HepG2 (cell line): ENCODE results near the gene VAV2. TPM values are rescaled to one million over a fixed set of nuclear protein-coding genes. Genes with fewer than 3 reads are reported as not detected.

Experiments used
- ATAC-seq: fragments of 200-7000 bp; cut with Tn5 transposase; 3 replicates; pipeline ENCODE4 v1.9.1; 2020; ENCODE audit warnings: mild to moderate bottlenecking, moderate library complexity
- BruUV-seq: library from RNA; stranded (reverse); fragments of 400-500 nt; replicated peaks from 2 replicates; lab custom pipeline; 2021; lab: Mats Ljungman, UMichigan
- CTCF ChIA-PET: fragments of 300-600 bp; formaldehyde crosslinking; extraction: SDS; loops from one replicate; lab custom pipeline; 2021; ENCODE audit warnings: low total read pairs, inconsistent platforms, low intra/inter-chr PET ratio; lab: Yijun Ruan, JAX
- POLR2A ChIA-PET: fragments of 350-600 bp; sonication (Branson Sonifier 250); formaldehyde crosslinking; loops from one replicate; lab custom pipeline; 2020; ENCODE audit warnings: antibody characterized with exemption, inconsistent platforms; lab: Yijun Ruan, JAX
- DNase-seq: peaks from one replicate; pipeline ENCODE4 v3.0.0-alpha.2; 2015; ENCODE audit warnings: low spot score
- FAIRE-seq: peaks from 3 replicates; lab custom pipeline; 2011; peaks lifted over from hg19 to GRCh38; lab: Jason Lieb, UNC
- H2AFZ ChIP-seq: one replicate; pipeline ENCODE4 v1.6.1; 2011; ENCODE audit warnings: low read length, inconsistent platforms
- H3K27ac ChIP-seq: fragments of 300-600 bp; 3 replicates; pipeline ENCODE4 v1.8.0; 2011; ENCODE audit warnings: mixed run types, mild to moderate bottlenecking, mixed read lengths, low read length, inconsistent platforms; ENCODE audit not compliant: insufficient read depth; ENCODE audit errors: extremely low read length
- H3K27me3 ChIP-seq, 2 experiments: fragments of 200-600 bp in 1 of 2; 2 replicates in 1 of 2; 3 replicates in 1 of 2; pipeline versions ENCODE4 v1.6.0 to v1.8.0; 2011; ENCODE audit warnings: low read length in 2 of 2, mild to moderate bottlenecking in 2 of 2, moderate library complexity in 2 of 2, inconsistent platforms in 1 of 2; ENCODE audit not compliant: insufficient read depth in 2 of 2, control insufficient read depth in 1 of 2
- H3K36me3 ChIP-seq, 2 experiments: fragments of 200-600 bp in 1 of 2; replicated peaks in 1 of 2; 2 replicates in 1 of 2; 3 replicates in 1 of 2; pipeline versions ENCODE4 v1.5.1 to v1.8.0; 2011; ENCODE audit warnings: low read length in 2 of 2, inconsistent platforms in 1 of 2; ENCODE audit not compliant: insufficient read depth in 2 of 2, control insufficient read depth in 1 of 2
- H3K4me1 ChIP-seq: 2 replicates; pipeline ENCODE4 v1.5.1; 2012; ENCODE audit warnings: low read length, inconsistent platforms; ENCODE audit not compliant: insufficient read depth
- H3K4me2 ChIP-seq: 2 replicates; pipeline ENCODE4 v1.6.0; 2011; ENCODE audit warnings: low read depth, low read length, inconsistent platforms
- H3K4me3 ChIP-seq, 3 experiments: fragments of 200-600 bp in 1 of 3; sonication (generic), shearing (Covaris generic) in 1 of 3; replicated peaks in 1 of 3; 2 replicates each; pipeline ENCODE4 v1.5.1; 2011 to 2016; ENCODE audit warnings: low read length in 3 of 3, inconsistent platforms in 2 of 3, low read depth in 2 of 3, mild to moderate bottlenecking in 2 of 3, control low read depth in 1 of 3, mixed read lengths in 1 of 3; ENCODE audit not compliant: insufficient read depth in 1 of 3
- H3K79me2 ChIP-seq: one replicate; pipeline ENCODE4 v1.6.1; 2011; ENCODE audit warnings: low read length, inconsistent platforms; ENCODE audit not compliant: insufficient read depth
- H3K9ac ChIP-seq: 2 replicates; pipeline ENCODE4 v1.6.0; 2011; ENCODE audit warnings: mild to moderate bottlenecking, low read depth, low read length, inconsistent platforms; ENCODE audit not compliant: insufficient read depth
- H3K9me3 ChIP-seq: 2 replicates; pipeline ENCODE4 v1.5.1; 2012; ENCODE audit warnings: mild to moderate bottlenecking, low read length
- H4K20me1 ChIP-seq: 2 replicates; pipeline ENCODE4 v1.6.0; 2011; ENCODE audit warnings: inconsistent platforms, mild to moderate bottlenecking, low read length, moderate library complexity; ENCODE audit not compliant: insufficient read depth
- BHLHE40 ChIP-seq: IDR thresholded peaks from 2 replicates; pipeline ENCODE4 v1.6.1; 2011; ENCODE audit warnings: low read length, improper control_type of control experiment
- BRF2 ChIP-seq: sonication (generic); formaldehyde crosslinking; IDR thresholded peaks from 2 replicates; pipeline ENCODE4 v1.8.1; 2022; ENCODE audit warnings: mild to moderate bottlenecking, missing genetic modification reagents
- CHCHD3 ChIP-seq: sonication (generic); formaldehyde crosslinking; IDR thresholded peaks from 2 replicates; pipeline ENCODE4 v1.8.0; 2022; ENCODE audit warnings: mild to moderate bottlenecking, missing genetic modification reagents, moderate library complexity
- DR1 ChIP-seq: sonication (generic); formaldehyde crosslinking; IDR thresholded peaks from 2 replicates; pipeline ENCODE4 v1.8.0; 2021; ENCODE audit warnings: mild to moderate bottlenecking, missing genetic modification reagents, inconsistent platforms
- ETS1 ChIP-seq: sonication (generic); formaldehyde crosslinking; IDR thresholded peaks from 2 replicates; pipeline ENCODE4 v1.4.0; 2020; ENCODE audit warnings: missing genetic modification reagents
- FOXA3 ChIP-seq: IDR thresholded peaks from 2 replicates; pipeline ENCODE4 v1.6.1; 2016; ENCODE audit warnings: missing genetic modification reagents, missing compliant biosample characterization
- HOXA9 ChIP-seq: sonication (generic); formaldehyde crosslinking; IDR thresholded peaks from 2 replicates; pipeline ENCODE4 v1.8.1; 2022; ENCODE audit warnings: missing genetic modification reagents, mild to moderate bottlenecking, moderate library complexity, borderline replicate concordance
- HOXD1 ChIP-seq: sonication (generic); formaldehyde crosslinking; IDR thresholded peaks from 2 replicates; pipeline ENCODE4 v1.5.0; 2020; ENCODE audit warnings: missing genetic modification reagents
- MXD3 ChIP-seq: IDR thresholded peaks from 2 replicates; pipeline ENCODE4 v1.6.1; 2016; ENCODE audit warnings: mild to moderate bottlenecking, missing biosample characterization, missing genetic modification reagents
- SOX13 ChIP-seq, 3 experiments: fragments of 450-650 bp in 1 of 3; sonication (generic) in 1 of 3; formaldehyde crosslinking in 1 of 3; IDR thresholded peaks in 2 of 3; conservative IDR thresholded peaks in 1 of 3; 2 replicates each; pipeline versions ENCODE4 v1.5.0 to v1.6.1; 2016 to 2020; ENCODE audit warnings: antibody characterized with exemption in 1 of 3, mild to moderate bottlenecking in 1 of 3, missing compliant biosample characterization in 1 of 3, missing genetic modification reagents in 1 of 3, moderate library complexity in 1 of 3
- TEAD2 ChIP-seq: sonication (generic); formaldehyde crosslinking; IDR thresholded peaks from 2 replicates; pipeline ENCODE4 v1.9.0; 2021; ENCODE audit warnings: missing genetic modification reagents
- ZBTB38 ChIP-seq: sonication (generic); formaldehyde crosslinking; IDR thresholded peaks from 2 replicates; pipeline ENCODE4 v1.5.1; 2020; ENCODE audit warnings: mild to moderate bottlenecking, missing genetic modification reagents
- ZNF10 ChIP-seq: sonication (generic); formaldehyde crosslinking; IDR thresholded peaks from 2 replicates; pipeline ENCODE4 v1.4.0; 2020; ENCODE audit warnings: mild to moderate bottlenecking, low read depth, missing genetic modification reagents, borderline replicate concordance
- ZNF234 ChIP-seq: sonication (generic); formaldehyde crosslinking; conservative IDR thresholded peaks from 2 replicates; pipeline ENCODE4 v1.5.1; 2020; ENCODE audit warnings: mild to moderate bottlenecking, missing genetic modification reagents
- ZNF569 ChIP-seq: sonication (generic); formaldehyde crosslinking; IDR thresholded peaks from 2 replicates; pipeline ENCODE4 v1.5.0; 2020; ENCODE audit warnings: mild to moderate bottlenecking, missing genetic modification reagents, moderate library complexity, borderline replicate concordance
- ZNF570 ChIP-seq: sonication (generic); formaldehyde crosslinking; IDR thresholded peaks from 2 replicates; pipeline ENCODE4 v1.4.0; 2020; ENCODE audit warnings: mild to moderate bottlenecking, missing genetic modification reagents, borderline replicate concordance
- ZNF703 ChIP-seq: sonication (generic); formaldehyde crosslinking; IDR thresholded peaks from 2 replicates; pipeline ENCODE4 v1.5.1; 2020; ENCODE audit warnings: missing genetic modification reagents, mild to moderate bottlenecking, moderate library complexity, borderline replicate concordance
- ZNF782 ChIP-seq: sonication (generic); formaldehyde crosslinking; IDR thresholded peaks from 2 replicates; pipeline ENCODE4 v1.4.0; 2020; ENCODE audit warnings: missing genetic modification reagents, mild to moderate bottlenecking, borderline replicate concordance
- ZNF83 ChIP-seq: sonication (generic); formaldehyde crosslinking; IDR thresholded peaks from 2 replicates; pipeline ENCODE4 v1.4.0; 2020; ENCODE audit warnings: missing genetic modification reagents, mild to moderate bottlenecking, borderline replicate concordance
- WGBS: methylation state at CpG from one replicate; pipeline ENCODE4 v1.1.6; 2017; ENCODE audit warnings: low lambda C conversion rate; 5-methylcytosine and 5-hydroxymethylcytosine counted together
- in situ Hi-C: cut with HindIII; loops from 2 replicates; pipeline ENCODE4 v1.10.0; 2017; ENCODE audit warnings: low pct_unique_long_range_greater_than_20kb; ENCODE audit not compliant: extremely low pct_ligation_motif_present
- intact Hi-C: fragments of 100-400 bp; cut with micrococcal nuclease; formaldehyde crosslinking; loops from one replicate; pipeline ENCODE4 v1.10.0; 2022; ENCODE audit not compliant: unreplicated experiment
- polyA plus RNA-seq, 8 experiments: library from polyadenylated mRNA; depleted of rRNA in 3 of 8; stranded (reverse) in 7 of 8; unstranded in 1 of 8; fragments of >200 nt; fragmentation: Illumina TruSeq in 4 of 8; extraction: Trizol in 4 of 8; gene quantifications; 2 replicates each; pipeline versions ENCODE4 v1.2.1 to v1.2.3, GENCODE V29; 2011 to 2016; ENCODE audit warnings: low read depth in 4 of 8, missing spikeins in 1 of 8, mixed read lengths in 1 of 8; ENCODE audit not compliant: insufficient read depth in 1 of 8
- total RNA-seq, 5 experiments: library from RNA; depleted of rRNA; stranded (reverse); fragments of >200 nt; fragmentation: Illumina TruSeq; extraction: Trizol; gene quantifications; 2 replicates each; pipeline ENCODE4 v1.2.3, GENCODE V29; 2016; ENCODE audit warnings: low read depth in 1 of 5
- TF ChIP-seq, protein P1 (sequence below): IDR thresholded peaks from 2 replicates; pipeline ENCODE4 v1.6.1; 2018; ENCODE audit warnings: missing genetic modification reagents

The VAV2 gene
- total and polyA plus RNA-seq, 2 of the 13 experiments (the other 11 are each of a cell fraction or from before 2014, with no cell fraction given) = 22.5 to 22.9 TPM

DNA sequence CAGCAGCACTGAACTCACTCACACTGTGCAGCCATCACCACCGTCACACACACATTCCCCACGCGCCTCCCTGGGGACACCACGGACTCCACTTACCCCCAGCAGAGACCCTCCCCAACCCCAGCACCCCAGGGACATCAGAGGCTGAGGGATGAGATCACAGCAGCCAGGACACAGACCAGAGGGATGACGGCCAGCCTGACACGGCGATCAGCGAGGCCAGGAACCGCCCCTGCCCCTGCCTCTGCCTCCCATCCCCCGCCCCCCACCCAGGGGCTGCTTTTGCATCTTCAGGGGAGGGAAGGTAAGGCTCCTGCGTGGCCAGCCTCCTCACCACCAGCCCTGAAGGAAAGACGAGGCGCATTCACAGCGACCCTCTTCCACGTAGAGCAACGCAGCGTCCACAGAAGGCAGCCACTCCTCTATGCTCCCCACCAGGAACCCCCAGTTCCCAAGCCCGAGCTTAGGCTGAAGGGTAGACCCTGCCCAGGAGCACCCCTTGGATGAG, 104.5 kb downstream of the VAV2 start:
- Histone ChIP-seq H3K27me3 (no peaks in the 10 kb centered on the region), H3K79me2 (peaks cover 74% of the 10 kb centered on the region), H3K4me2 (peak overlapping the region; percentile 78), H3K9me3 (no peaks in the 10 kb centered on the region), H3K4me1 (peaks cover 92% of the 10 kb centered on the region), H3K9ac (peak overlapping the region; percentile 75), H3K27ac (peak overlapping the region; percentile 95), H4K20me1 (peaks cover 10% of the 10 kb centered on the region; the same call in 1 of the 2 replicates), H3K36me3 (no peaks in the 10 kb centered on the region), H2AFZ (no peak overlapping the region), H3K4me3 (peak overlapping the region in 1 of 3 experiments; percentile 58; a peak in 1 of 6 replicates)
- intact Hi-C loops = no loop called here
- ATAC-seq (no peak), DNase-seq (no peak), FAIRE-seq (no peak)
- ChIA-PET POLR2A (interaction anchor here (0.9 to 1.6 kb wide), 4 partner anchors 9 to 106 kb away, joined by 3 to 9 read pairs (median 8); no protein-coding TSS in a partner anchor), CTCF (no interaction called here)
- TSS peak; percentile 67 for BruUV-seq
- in situ Hi-C loops = no loop called here
- 95% methylated on average over 10 of the region's 18 CpGs for WGBS
- TF ChIP-seq SOX13 (IDR thresholded peaks at IDR 0.05) = no peak
- no peak for TF ChIP-seq SOX13 (CRISPR knock-in tag; conservative IDR thresholded peaks at IDR 0.05 in 1 of 2, IDR thresholded peaks at IDR 0.05 in 1 of 2)
- TF ChIP-seq DR1 (CRISPR knock-in tag) = no peak
- no peak for TF ChIP-seq ZNF234 (CRISPR knock-in tag)
- no peak for TF ChIP-seq HOXA9 (CRISPR knock-in tag)
- TF ChIP-seq BHLHE40 = no peak
- TF ChIP-seq TEAD2 = no peak
- no peak for TF ChIP-seq CHCHD3 (CRISPR knock-in tag)
- TF ChIP-seq BRF2 (CRISPR knock-in tag) = no peak
- TF ChIP-seq, protein P1, sequence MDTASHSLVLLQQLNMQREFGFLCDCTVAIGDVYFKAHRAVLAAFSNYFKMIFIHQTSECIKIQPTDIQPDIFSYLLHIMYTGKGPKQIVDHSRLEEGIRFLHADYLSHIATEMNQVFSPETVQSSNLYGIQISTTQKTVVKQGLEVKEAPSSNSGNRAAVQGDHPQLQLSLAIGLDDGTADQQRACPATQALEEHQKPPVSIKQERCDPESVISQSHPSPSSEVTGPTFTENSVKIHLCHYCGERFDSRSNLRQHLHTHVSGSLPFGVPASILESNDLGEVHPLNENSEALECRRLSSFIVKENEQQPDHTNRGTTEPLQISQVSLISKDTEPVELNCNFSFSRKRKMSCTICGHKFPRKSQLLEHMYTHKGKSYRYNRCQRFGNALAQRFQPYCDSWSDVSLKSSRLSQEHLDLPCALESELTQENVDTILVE = no peak
- TF ChIP-seq ZNF83 = no peak
- TF ChIP-seq ETS1 = no peak
- 0 out of 2 replicates have a peak, but pooled peaks have one; percentile 17 for TF ChIP-seq MXD3 (CRISPR knock-in tag)
- no peak for TF ChIP-seq ZNF570
- no peak for TF ChIP-seq ZNF569 (CRISPR knock-in tag)
- TF ChIP-seq ZNF782 (CRISPR knock-in tag) = 0 out of 2 replicates have a peak, but pooled peaks have one; percentile 20
- TF ChIP-seq ZBTB38 = peak; percentile 92
- no peak for TF ChIP-seq ZNF10 (CRISPR knock-in tag)
- TF ChIP-seq FOXA3 (CRISPR knock-in tag) = no peak
- TF ChIP-seq ZNF703 (CRISPR knock-in tag) = 0 out of 2 replicates have a peak, but pooled peaks have one; percentile 26
- no peak for TF ChIP-seq HOXD1 (CRISPR knock-in tag)
